NCI-H2196 (cell line): Measurements from ENCODE around the gene CRIP2.
A peak's percentile ranks its signal among the peaks of the same experiment; 100 is the strongest.

Experiments
- DNase-seq: peaks from one replicate; lab custom pipeline; 2025; ENCODE audit not compliant: unreplicated experiment; lab: John Stamatoyannopoulos, UW

Gene CRIP2

DNA sequence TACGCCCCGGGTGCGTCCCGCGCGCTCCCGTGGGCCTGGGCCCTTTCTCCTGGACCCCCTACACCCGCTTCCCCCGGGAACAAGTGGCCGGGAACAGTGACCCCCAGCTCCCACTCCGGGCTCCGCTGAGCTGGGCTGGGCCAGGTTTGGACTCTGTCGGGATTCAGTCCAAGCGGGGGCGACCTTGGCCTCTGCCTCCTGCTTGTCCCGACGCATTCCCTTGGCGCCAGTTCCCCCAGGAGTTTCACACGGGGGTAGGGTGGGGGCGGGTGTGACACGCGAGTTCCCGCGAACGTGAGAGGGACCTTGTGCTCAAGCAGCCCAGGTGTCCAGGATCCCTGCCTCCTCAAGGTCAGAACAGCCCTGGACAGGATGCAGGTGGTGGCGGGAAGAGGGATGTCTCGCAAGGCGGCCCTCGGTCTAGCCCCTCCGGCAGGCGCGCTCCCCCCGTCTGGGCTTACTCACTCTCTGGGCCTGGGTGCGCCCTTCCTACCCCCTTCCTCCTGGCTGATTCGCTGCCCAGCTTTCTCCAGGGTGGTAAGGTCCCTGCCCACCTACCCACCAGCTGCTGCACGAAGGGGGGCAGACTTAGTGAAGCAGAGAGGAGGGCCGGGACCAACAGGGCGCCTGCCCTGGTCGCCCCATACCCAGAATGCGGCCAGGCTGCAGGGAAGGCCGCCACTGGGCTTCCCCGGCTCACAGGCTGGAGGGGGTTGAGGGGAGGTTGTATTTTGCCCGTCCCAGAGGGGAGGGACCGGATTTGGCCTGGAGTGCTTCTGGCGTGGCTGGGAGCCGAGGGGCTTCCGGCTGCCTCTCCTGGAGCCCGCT lies 862 bp downstream of the CRIP2 start:
- no peak for DNase-seq

DNA sequence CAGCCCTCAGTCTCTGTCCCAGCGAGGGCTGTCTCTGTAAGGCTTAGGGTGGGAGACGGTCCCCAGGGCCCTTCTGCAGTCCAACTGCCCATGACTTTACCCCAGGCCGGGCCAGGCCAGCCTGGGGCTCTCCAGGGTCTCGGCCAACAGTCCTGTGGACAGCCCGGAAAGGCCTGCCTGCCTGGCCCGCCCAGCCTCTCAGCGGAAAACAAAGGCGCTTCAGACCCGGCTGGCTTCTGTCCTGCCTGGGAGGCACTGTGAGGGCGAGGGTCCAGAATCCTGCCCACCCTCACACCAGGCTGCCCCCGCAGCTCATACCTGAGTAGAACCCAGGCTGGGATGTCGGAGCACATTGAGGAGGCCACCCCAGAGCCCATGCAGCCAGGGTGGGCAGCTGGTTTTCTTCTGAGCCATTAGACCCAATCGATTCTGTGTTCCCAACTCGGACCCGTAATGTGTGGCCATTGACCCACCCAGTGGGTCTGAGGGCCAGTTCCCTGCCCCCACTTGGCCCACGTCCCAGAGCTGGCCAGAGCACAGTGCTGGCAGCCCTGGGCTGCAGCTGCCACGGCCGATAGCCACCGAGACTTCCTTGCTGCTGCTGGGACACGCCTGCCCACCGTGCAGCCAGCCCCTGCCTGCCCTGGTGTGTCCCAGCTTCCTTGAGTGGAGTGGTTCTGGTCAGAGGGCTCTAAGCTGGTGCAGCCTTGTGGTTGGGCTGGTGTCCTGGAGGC lies 1.6 kb downstream of the CRIP2 start:
- DNase-seq = peak; percentile 53

DNA sequence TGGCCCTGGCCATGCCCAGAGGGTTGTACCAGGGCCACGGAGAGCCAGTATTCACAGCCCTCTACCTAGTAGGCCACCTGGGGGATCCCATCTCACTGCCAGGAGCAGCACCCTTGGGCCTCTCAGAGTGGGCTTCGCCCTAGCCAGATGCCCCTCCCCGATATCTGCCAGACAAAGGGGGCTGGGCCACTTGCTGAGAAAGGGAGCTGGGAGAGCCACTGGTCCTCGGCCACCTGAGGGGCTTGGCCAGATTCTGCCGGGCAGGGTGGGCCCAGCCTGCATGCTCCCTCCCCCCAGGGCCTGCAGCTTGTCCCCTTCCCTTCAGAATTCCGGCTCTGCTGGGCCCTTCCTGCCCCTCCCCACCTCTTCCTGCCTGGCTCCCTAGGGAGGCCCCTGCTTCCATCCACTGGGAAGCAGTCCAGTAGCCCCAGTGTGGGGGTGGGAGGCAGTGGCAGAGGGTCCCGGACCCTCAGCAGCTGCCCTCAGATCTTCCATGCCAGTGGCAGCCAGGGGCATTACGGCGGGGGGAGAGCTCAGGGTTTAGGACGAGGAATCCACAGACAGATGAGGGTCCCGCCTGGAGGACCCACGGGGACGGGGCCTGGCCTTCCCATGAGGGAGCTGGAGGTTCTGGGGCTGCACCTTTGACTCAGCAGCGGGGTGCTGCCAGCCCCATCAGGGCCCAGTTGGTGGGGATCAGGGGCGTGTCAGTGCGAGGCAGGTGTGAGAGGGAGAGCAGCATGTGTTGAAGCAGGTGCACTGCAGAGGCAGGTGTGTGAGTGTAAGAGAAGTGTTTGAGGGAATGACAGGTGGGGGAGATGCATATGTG lies 2.4 kb downstream of the CRIP2 start:
- no peak for DNase-seq

- DNase-seq = peak; percentile 25
These were observed 3.2 kb downstream of the CRIP2 start for GRCh38 chr14:105477660-105478397.

- DNase-seq = no peak
These were observed 4.0 kb downstream of the CRIP2 start for GRCh38 chr14:105478398-105479251.

GRCh38 chr14:105479431-105480158 lies 5.0 kb downstream of the CRIP2 start:
- no peak for DNase-seq

GRCh38 chr14:105480199-105480746 lies 5.7 kb downstream of the CRIP2 start:
- DNase-seq = no peak

DNA sequence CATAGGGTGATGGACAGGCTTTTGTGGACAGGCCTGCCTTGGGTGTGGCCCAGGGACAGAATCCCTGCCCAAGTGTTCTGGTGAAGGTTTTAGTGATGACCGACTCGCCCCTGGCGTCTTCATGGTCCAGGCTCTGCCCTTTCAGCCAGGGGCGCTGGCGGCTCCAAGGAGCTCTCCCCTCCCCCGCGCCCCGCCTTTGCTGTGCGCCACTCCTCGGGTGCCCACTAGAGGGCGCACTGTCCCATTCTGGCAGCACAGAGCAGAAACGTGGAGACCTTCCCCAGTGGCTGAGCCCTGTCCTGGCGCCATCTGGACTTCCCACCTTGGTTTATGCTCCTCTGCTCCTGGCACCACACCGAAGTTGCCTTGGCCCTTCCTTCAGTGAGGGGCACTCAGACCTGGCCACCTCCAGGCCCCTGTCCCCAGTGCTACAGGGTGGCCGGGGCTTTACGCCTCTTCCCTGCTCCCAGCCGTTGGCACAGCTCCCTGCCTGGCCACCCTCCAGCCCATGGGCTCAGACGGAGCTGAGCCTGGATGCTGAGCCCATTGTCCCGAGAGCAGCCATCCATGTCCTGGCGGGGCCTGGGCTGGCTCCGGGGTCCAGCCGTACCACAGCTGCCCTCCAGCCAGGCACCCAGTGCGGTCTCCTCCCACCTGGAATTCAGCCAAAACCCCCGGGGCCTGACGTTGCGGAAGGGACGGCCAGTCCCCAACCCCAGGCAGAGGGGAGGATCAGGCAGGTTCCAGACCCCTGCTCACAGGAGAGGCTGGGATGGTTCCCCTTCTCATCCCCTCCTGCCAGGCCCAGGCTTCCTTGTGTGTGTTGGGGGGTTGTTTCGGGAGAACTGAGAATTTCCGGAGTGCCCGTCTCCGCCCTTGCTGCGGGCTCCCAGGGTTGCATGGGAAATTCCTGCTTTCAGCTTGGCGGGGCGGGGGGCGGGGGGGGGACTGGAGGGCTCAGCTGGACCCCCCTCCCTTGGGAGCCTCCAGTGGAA lies 6.5 kb downstream of the CRIP2 start:
- DNase-seq = peak; percentile 75

DNA sequence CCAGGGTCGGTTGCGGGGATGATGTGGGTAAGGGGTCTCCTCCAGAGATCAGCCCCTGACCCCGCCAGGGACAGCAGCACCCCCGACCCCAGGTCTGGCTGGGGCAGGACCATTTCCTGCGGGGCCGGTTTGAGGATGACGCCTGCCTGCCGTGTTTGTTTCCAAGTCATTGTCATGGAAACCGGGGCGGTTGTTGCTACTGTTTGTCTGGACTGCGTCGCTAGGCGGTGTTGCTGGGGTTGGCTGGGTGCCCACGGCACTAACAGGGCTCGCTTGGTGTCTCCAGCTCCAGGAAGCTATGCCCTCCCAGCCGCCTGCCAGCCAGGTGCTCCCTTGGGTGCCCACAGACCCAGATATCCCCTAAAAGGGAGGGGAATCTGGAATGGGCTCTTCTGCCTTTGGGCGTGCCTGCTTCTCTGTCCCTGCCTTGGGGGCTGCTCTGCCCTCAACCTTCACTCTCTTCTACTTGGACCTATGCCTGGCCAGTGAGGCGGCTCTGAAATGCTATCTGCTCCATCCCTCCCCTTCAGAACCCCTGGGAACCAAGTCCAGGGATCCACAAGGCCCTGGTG lies 7.4 kb downstream of the CRIP2 start:
- DNase-seq = peak; percentile 87

DNA sequence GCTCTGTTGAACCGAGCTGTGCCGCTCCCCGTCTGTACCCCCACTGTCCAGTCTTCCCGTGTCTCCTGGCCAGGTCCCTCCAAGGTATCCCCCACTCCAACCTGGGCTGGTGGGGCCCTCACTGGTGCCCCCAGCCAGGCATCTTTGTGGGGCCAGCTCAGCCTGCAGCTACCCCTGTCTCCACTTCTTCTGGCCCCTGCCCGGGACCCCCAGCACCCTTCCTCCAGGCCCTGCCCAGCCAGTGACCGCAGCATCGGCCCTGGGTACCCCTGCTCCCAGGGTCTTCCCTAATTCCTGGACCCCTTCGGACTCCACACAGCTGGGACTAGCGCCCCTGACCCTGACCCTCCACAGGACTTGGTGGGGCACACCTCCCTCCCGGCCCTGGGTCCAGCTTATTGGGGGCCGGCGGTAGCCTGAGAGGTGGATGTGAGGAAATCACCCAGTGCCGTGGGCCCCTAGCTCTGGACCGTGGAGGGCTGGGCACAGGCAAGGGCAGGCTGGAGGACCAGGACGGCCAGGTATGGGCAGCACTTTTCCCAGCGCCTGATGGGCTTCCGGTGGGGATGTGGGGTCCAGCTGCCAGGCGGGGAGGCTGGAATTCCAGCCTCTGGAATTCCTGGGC lies 8.0 kb downstream of the CRIP2 start:
- no peak for DNase-seq

DNA sequence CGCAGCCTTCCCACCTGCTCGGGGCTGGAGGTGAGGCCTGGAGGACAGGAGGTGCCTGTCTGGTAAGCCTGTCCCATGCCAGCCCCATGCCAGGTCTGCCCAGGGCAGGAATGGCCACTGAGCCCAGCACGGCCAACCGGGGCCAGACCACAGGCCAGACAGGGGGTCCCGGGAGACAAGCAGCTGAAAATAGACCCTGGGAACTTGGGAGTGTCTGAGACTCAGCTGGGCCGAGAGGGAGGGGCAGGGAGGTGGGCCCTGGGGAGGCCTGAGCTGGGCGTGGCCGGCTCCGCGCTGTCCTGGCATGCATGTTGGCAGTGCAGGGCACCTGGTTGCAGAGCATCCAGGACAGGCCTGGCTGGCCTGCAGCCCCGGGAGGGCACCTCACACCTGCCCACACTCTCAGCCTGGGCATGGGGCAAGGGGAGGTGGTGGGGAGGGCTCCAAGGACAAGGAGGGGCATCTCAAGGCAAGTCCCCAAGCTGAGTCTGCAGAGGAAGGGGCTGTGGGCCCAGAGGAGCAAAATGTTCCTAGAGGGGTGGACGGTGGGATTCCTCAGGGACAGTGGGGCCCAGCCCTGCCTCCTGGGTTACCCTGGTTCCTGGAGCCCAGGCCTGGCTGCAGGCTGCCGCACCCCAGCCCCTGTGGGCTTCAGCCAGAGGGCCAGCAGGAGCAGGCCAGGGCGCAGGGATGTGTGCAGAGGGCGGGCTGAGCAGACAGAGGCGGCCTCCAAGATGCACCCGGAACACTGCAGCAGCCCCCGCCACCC lies 8.9 kb downstream of the CRIP2 start:
- no peak for DNase-seq

DNA sequence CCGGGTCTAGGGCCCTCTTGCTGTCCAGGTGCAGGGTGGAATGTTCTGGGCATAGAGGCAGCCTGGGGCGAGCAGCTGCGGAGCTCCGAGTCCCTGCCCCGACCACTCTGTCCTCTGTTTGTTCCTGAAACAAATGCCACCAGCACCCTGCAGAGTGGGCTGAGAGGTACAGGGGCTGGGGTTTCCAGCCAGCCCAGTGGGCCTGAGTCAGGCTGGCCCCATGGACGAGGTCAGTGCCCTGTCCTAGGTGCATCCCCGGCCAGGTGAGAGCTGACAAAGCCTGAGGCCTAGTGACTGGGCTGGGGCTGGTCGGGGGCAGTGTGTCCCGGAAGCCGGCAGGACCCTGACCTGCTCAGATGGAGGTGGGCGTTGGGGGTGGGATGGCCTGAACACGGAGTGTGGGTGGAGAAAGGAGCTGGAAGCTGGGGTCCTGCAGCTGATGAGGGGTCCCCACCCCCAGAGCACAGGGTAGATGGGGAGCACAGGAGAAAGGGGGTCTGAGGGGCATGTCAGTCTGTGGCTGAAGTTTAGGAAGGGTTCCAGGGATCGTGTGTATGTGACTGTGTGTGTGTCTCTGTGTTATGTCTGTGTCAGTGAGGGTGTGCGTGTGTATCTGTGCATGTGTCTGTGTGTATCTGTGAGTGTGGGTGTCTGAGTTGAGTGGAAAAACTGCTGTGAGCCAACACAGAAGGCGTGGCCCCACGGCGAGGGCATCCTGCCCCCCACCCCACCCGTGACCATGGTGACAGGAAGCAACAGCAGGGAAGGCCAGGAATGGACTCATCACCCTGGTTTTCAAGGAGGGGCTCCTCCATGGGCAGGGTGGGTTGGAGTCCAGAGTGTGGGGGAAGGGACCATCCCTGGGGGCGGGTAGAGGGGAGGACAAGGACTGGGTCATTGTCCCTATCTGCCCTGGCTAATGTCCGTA lies 9.7 kb downstream of the CRIP2 start:
- DNase-seq = no peak

DNA sequence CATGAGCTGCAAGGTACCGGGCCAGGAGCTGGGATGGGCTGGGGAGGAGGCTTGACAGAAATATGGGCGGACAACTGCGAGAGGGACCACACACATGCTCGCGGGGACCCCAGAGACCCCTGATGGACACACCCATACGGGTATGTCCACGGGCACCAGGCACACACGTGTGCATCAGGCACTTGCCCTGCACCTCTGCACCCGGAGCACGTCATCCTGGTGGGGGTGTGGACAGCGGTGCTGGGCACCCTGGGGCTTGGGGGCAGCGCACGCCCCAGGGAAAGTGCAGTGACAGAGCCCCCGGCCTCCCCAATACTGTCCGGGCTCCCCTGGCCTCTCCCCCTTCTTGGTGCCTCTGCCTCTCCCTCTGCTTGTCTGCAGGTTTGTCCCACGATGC lies 10.4 kb downstream of the CRIP2 start:
- no peak for DNase-seq

DNA sequence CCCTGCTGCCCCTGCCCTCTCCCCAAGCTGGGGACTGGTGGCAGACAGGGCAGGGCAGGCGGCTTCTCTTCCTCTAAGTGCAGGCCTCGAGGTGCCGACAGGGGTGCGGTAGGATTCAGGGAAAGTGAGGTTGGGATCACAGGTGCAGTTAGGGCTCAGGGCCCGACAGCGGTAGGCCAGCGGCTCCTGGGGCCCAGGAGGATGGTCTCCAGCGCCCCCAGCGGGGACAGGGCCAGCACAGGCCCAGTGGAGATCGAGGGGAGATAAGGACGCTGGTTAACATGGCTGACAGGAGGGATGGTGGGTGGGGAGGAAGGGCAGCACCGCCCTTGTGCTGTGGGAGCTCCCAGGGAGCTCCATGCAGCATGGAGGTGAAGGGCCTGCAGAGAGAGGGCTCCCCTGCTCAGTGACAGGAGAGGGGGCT lies 11.1 kb downstream of the CRIP2 start:
- no peak for DNase-seq
